DOHH2 (cell line): Measurements from ENCODE around the gene RNF111.

Experiments
- EZH2phosphoT487 ChIP-seq: fragments of 200-600 bp; sonication (generic); IDR thresholded peaks from 2 replicates; pipeline ENCODE4 v1.6.1; 2017; ENCODE audit warnings: borderline replicate concordance, mild to moderate bottlenecking, antibody characterized with exemption, low read length, moderate library complexity, mixed read lengths
- TF ChIP-seq, protein P1 (sequence below): fragments of 200-600 bp; sonication (generic); IDR thresholded peaks from one replicate; pipeline ENCODE4 v1.5.1; 2014; ENCODE audit warnings: antibody characterized with exemption, mild to moderate bottlenecking, low read depth, low read length; ENCODE audit not compliant: poor library complexity, severe bottlenecking

DNA sequence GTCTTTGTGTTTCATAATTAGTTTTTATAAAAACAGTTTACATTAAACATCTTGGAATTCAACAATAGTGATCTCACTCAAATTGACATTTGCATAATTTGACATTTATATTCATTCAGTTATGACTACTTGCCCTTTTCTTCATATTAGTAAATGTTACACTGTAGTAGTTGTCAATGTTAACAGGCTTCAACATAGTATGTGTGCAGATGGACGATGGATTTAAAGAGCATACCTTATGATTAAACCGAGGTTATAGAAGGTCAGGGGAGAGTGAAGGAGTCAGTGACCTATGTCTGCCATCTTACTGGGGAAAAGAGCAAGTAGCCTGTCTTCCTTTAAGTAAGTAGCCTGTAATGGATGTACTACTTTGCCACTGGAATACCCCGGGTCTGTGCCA is 109.0 kb downstream of the RNF111 start:
- TF ChIP-seq, protein P1, sequence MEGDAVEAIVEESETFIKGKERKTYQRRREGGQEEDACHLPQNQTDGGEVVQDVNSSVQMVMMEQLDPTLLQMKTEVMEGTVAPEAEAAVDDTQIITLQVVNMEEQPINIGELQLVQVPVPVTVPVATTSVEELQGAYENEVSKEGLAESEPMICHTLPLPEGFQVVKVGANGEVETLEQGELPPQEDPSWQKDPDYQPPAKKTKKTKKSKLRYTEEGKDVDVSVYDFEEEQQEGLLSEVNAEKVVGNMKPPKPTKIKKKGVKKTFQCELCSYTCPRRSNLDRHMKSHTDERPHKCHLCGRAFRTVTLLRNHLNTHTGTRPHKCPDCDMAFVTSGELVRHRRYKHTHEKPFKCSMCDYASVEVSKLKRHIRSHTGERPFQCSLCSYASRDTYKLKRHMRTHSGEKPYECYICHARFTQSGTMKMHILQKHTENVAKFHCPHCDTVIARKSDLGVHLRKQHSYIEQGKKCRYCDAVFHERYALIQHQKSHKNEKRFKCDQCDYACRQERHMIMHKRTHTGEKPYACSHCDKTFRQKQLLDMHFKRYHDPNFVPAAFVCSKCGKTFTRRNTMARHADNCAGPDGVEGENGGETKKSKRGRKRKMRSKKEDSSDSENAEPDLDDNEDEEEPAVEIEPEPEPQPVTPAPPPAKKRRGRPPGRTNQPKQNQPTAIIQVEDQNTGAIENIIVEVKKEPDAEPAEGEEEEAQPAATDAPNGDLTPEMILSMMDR, result no peak
- TF ChIP-seq EZH2phosphoT487, result no peak
